Measurements from ENCODE around the gene FERMT1. TPM values are rescaled to one million over a fixed set of nuclear protein-coding genes. Genes with fewer than 3 reads are reported as not detected.
A peak's percentile ranks its signal among the peaks of the same experiment; 100 is the strongest.

FERMT1 gene
- total RNA-seq, 1 experiment from 2014 or later: 30.1 TPM

- no TSS peak for BruUV-seq (replicated peaks)
- ChIA-PET POLR2A (no interaction called here), CTCF (no interaction called here)
- Histone ChIP-seq H3K4me1 (peaks cover 50% of the 10 kb centered on the region), H3K9me3 (no peaks in the 10 kb centered on the region), H3K4me3 (ENCODE audit: low read depth, low read length) (no peak overlapping the region), H3K36me3 (ENCODE audit: control insufficient read depth, insufficient read depth, low read length) (no peaks in the 10 kb centered on the region), H3K27me3 (replicated peaks; ENCODE audit: control insufficient read depth, insufficient read depth, low read length) (no peaks in the 10 kb centered on the region)
- no peaks in the 10 kb centered on the region for H3K27me3 Mint-ChIP-seq (ENCODE audit: insufficient read depth, unreplicated experiment)
- no peaks in the 10 kb centered on the region for H3K9me3 Mint-ChIP-seq (ENCODE audit: unreplicated experiment)
- no peak overlapping the region for H3K4me3 Mint-ChIP-seq (ENCODE audit: unreplicated experiment)
- H3K27ac Mint-ChIP-seq (ENCODE audit: unreplicated experiment): no peak overlapping the region
- DNase-seq: no peak
- H3K4me1 Mint-ChIP-seq (ENCODE audit: low read depth, unreplicated experiment): peaks cover 44% of the 10 kb centered on the region
- peaks cover 8% of the 10 kb centered on the region for H3K36me3 Mint-ChIP-seq (ENCODE audit: insufficient read depth, unreplicated experiment)
- TF ChIP-seq, protein P1, sequence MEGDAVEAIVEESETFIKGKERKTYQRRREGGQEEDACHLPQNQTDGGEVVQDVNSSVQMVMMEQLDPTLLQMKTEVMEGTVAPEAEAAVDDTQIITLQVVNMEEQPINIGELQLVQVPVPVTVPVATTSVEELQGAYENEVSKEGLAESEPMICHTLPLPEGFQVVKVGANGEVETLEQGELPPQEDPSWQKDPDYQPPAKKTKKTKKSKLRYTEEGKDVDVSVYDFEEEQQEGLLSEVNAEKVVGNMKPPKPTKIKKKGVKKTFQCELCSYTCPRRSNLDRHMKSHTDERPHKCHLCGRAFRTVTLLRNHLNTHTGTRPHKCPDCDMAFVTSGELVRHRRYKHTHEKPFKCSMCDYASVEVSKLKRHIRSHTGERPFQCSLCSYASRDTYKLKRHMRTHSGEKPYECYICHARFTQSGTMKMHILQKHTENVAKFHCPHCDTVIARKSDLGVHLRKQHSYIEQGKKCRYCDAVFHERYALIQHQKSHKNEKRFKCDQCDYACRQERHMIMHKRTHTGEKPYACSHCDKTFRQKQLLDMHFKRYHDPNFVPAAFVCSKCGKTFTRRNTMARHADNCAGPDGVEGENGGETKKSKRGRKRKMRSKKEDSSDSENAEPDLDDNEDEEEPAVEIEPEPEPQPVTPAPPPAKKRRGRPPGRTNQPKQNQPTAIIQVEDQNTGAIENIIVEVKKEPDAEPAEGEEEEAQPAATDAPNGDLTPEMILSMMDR (IDR thresholded peaks at IDR 0.05; ENCODE audit: insufficient read depth in 1 of 2, low read depth in 1 of 2, low read length in 1 of 2, severe bottlenecking in 1 of 2, unreplicated experiment in 1 of 2): no peak
- intact Hi-C loops (cut with micrococcal nuclease; ENCODE audit: unreplicated experiment): no loop called here
These were observed 61.3 kb downstream of the FERMT1 start for GRCh38 chr20:6061544-6061943.

- peaks cover 49% of the 10 kb centered on the region for H3K4me1 Mint-ChIP-seq (ENCODE audit: low read depth, unreplicated experiment)
- H3K9me3 ChIP-seq: no peaks in the 10 kb centered on the region
- no peaks in the 10 kb centered on the region for H3K27me3 ChIP-seq (replicated peaks; ENCODE audit: control insufficient read depth, insufficient read depth, low read length)
- no peak overlapping the region for H3K4me3 Mint-ChIP-seq (ENCODE audit: unreplicated experiment)
- no peaks in the 10 kb centered on the region for H3K36me3 ChIP-seq (ENCODE audit: control insufficient read depth, insufficient read depth, low read length)
- DNase-seq: no peak
- no TSS peak for BruUV-seq (replicated peaks)
- no peaks in the 10 kb centered on the region for H3K9me3 Mint-ChIP-seq (ENCODE audit: unreplicated experiment)
- TF ChIP-seq, protein P1 (IDR thresholded peaks at IDR 0.05; ENCODE audit: insufficient read depth in 1 of 2, low read depth in 1 of 2, low read length in 1 of 2, severe bottlenecking in 1 of 2, unreplicated experiment in 1 of 2): no peak
- H3K36me3 Mint-ChIP-seq (ENCODE audit: insufficient read depth, unreplicated experiment): peaks cover 8% of the 10 kb centered on the region
- CTCF ChIA-PET: no interaction called here
- no peak overlapping the region for H3K4me3 ChIP-seq (ENCODE audit: low read depth, low read length)
- H3K27ac Mint-ChIP-seq (ENCODE audit: unreplicated experiment): no peak overlapping the region
- peaks cover 62% of the 10 kb centered on the region for H3K4me1 ChIP-seq
- POLR2A ChIA-PET: no interaction called here
- H3K27me3 Mint-ChIP-seq (ENCODE audit: insufficient read depth, unreplicated experiment): no peaks in the 10 kb centered on the region
- intact Hi-C loops (cut with micrococcal nuclease; ENCODE audit: unreplicated experiment): no loop called here
These were observed 62.6 kb downstream of the FERMT1 start for GRCh38 chr20:6060213-6060612.

DNA sequence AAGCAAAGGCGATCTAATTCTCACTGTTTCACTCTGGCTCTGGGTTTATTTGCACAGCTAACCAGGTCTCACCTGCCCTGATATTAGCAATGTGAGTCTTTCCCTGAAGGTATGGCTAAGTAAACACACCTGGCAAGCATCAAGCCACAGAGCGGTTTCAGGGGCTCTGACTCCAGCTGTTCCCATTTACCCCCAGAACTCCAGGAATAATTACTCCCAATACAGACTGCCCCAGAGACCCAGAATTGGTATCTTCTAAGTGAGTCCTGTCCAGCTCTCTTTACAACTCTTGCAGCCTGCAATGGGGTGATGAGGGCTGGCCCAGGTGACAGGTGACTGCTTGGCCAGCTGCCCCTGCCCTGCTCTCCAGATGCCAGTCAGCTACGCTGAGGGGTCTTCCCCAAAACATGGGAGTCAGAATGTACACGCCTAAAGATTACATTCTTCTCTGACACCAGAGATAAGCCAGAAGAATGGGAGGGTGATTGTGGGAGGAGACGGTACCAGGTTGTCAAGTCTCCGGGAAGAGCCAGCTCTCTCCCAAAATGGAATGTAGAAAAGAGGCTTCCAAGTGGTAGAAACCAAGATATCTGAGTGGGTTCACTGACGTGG, 64.0 kb downstream of the FERMT1 start:
- BruUV-seq (replicated peaks): no TSS peak
- ChIA-PET POLR2A (interaction anchor here (0.5 to 1.0 kb wide), 2 partner anchors 15 to 72 kb away, joined by 3 to 5 read pairs; no protein-coding TSS in a partner anchor), CTCF (interaction anchor here (0.5 to 1.3 kb wide), 4 partner anchors 15 to 488 kb away, joined by 4 to 7 read pairs (median 6); no protein-coding TSS in a partner anchor)
- Histone ChIP-seq H3K4me1 (peaks cover 77% of the 10 kb centered on the region), H3K27me3 (replicated peaks; ENCODE audit: control insufficient read depth, insufficient read depth, low read length) (no peaks in the 10 kb centered on the region), H3K36me3 (ENCODE audit: control insufficient read depth, insufficient read depth, low read length) (no peaks in the 10 kb centered on the region), H3K9me3 (no peaks in the 10 kb centered on the region), H3K4me3 (ENCODE audit: low read depth, low read length) (no peak overlapping the region)
- Mint-ChIP-seq H3K36me3 (ENCODE audit: insufficient read depth, unreplicated experiment) (peaks cover 14% of the 10 kb centered on the region), H3K27ac (ENCODE audit: unreplicated experiment) (peak overlapping the region; percentile 94), H3K4me1 (ENCODE audit: low read depth, unreplicated experiment) (peaks cover 63% of the 10 kb centered on the region), H3K27me3 (ENCODE audit: insufficient read depth, unreplicated experiment) (no peaks in the 10 kb centered on the region), H3K9me3 (ENCODE audit: unreplicated experiment) (no peaks in the 10 kb centered on the region), H3K4me3 (ENCODE audit: unreplicated experiment) (peak overlapping the region; percentile 70)
- peak; percentile 74 to 85 for DNase-seq
- TF ChIP-seq, protein P1 (IDR thresholded peaks at IDR 0.05; ENCODE audit: insufficient read depth in 1 of 2, low read depth in 1 of 2, low read length in 1 of 2, severe bottlenecking in 1 of 2, unreplicated experiment in 1 of 2): no peak
- intact Hi-C loops (cut with micrococcal nuclease; ENCODE audit: unreplicated experiment): loop anchor here (1.0 kb wide), 1 partner anchor 16 kb away; no protein-coding TSS in a partner anchor
